ENCODE measurements around the gene LUZP2.

Gene LUZP2

GRCh38 chr11:24598641-24599040 is 101.8 kb downstream of the LUZP2 start:
- TF ChIP-seq CREB5 (CRISPR knock-in tag; IDR thresholded peaks at IDR 0.05; ENCODE audit: low read depth) (no peak), ZFP30 (CRISPR knock-in tag; IDR thresholded peaks at IDR 0.05) (no peak), POU6F1 (CRISPR knock-in tag; IDR thresholded peaks at IDR 0.05; ENCODE audit: borderline replicate concordance, low read depth) (no peak), TCF4 (CRISPR knock-in tag; IDR thresholded peaks at IDR 0.05; ENCODE audit: borderline replicate concordance) (no peak), CSDC2 (CRISPR knock-in tag; IDR thresholded peaks at IDR 0.05) (no peak), CSRNP3 (CRISPR knock-in tag; IDR thresholded peaks at IDR 0.05) (no peak), TOX (CRISPR knock-in tag; IDR thresholded peaks at IDR 0.05; ENCODE audit: borderline replicate concordance) (no peak), PATZ1 (CRISPR knock-in tag; IDR thresholded peaks at IDR 0.05; ENCODE audit: borderline replicate concordance) (no peak), ZC3H10 (CRISPR knock-in tag; IDR thresholded peaks at IDR 0.05) (no peak), GLIS3 (CRISPR knock-in tag; IDR thresholded peaks at IDR 0.05) (no peak), SNAI2 (CRISPR knock-in tag; IDR thresholded peaks at IDR 0.05) (no peak), ZNF70 (CRISPR knock-in tag; IDR thresholded peaks at IDR 0.05) (no peak), ISL1 (CRISPR knock-in tag; IDR thresholded peaks at IDR 0.05) (no peak), ZNF565 (CRISPR knock-in tag; conservative IDR thresholded peaks at IDR 0.05; ENCODE audit: low read depth) (no peak), ARNTL (CRISPR knock-in tag; IDR thresholded peaks at IDR 0.05; ENCODE audit: borderline replicate concordance, low read depth) (no peak), RARB (CRISPR knock-in tag; IDR thresholded peaks at IDR 0.05) (no peak), BACH2 (CRISPR knock-in tag; IDR thresholded peaks at IDR 0.05; ENCODE audit: borderline replicate concordance) (no peak), ZFP3 (CRISPR knock-in tag; IDR thresholded peaks at IDR 0.05) (no peak), ZNF8 (CRISPR knock-in tag; IDR thresholded peaks at IDR 0.05) (no peak)
- ATAC-seq = no peak

- TF ChIP-seq PATZ1 (CRISPR knock-in tag; IDR thresholded peaks at IDR 0.05; ENCODE audit: borderline replicate concordance) (no peak), TOX (CRISPR knock-in tag; IDR thresholded peaks at IDR 0.05; ENCODE audit: borderline replicate concordance) (no peak), CSDC2 (CRISPR knock-in tag; IDR thresholded peaks at IDR 0.05) (no peak), GLIS3 (CRISPR knock-in tag; IDR thresholded peaks at IDR 0.05) (no peak), TSHZ2 (CRISPR knock-in tag; IDR thresholded peaks at IDR 0.05) (no peak), ZNF565 (CRISPR knock-in tag; conservative IDR thresholded peaks at IDR 0.05; ENCODE audit: low read depth) (no peak), PPARA (CRISPR knock-in tag; IDR thresholded peaks at IDR 0.05; ENCODE audit: borderline replicate concordance) (no peak), ZNF8 (CRISPR knock-in tag; IDR thresholded peaks at IDR 0.05) (no peak), RARB (CRISPR knock-in tag; IDR thresholded peaks at IDR 0.05) (no peak), SNAI2 (CRISPR knock-in tag; IDR thresholded peaks at IDR 0.05) (no peak), ZNF70 (CRISPR knock-in tag; IDR thresholded peaks at IDR 0.05) (no peak)
- no peak for ATAC-seq
These were observed 112.6 kb downstream of the LUZP2 start for GRCh38 chr11:24609192-24610119.
